ENCODE data around the gene ATP9A.

- peak; percentile 89 for TF ChIP-seq CTCF (IDR thresholded peaks at IDR 0.05; ENCODE audit: low read depth, low read length, poor library complexity, severe bottlenecking)
- TF ChIP-seq EZH2phosphoT487 (IDR thresholded peaks at IDR 0.05; ENCODE audit: borderline replicate concordance, low read length): no peak
Measured at GRCh38 chr20:51624157-51624731, 143.9 kb downstream of the ATP9A start.

Measured in DOHH2 (cell line).